G401.6 (cell line): ENCODE results near the gene PDE4DIP.
"Not testable (repeated sequence)": the region's sequence is repeated elsewhere in the genome, so short reads cannot be mapped to it uniquely, and the experiment has no call there.

Experiments
- FAIRE-seq: peaks from 2 replicates; lab custom pipeline; 2012; peaks lifted over from hg19 to GRCh38; lab: Jason Lieb, UNC

PDE4DIP gene

GRCh38 chr1:148874408-148875388 is 30.5 kb downstream of the PDE4DIP start:
- not testable (repeated sequence) for FAIRE-seq

- not testable (repeated sequence) for FAIRE-seq
Measured at GRCh38 chr1:148879812-148880416, 35.7 kb downstream of the PDE4DIP start.

- not testable (repeated sequence) for FAIRE-seq
Measured at GRCh38 chr1:148881261-148881660, 37.0 kb downstream of the PDE4DIP start.

- not testable (repeated sequence) for FAIRE-seq
Measured at GRCh38 chr1:148885219-148885618, 41.0 kb downstream of the PDE4DIP start.

GRCh38 chr1:148886293-148886692 is 42.1 kb downstream of the PDE4DIP start:
- not testable (repeated sequence) for FAIRE-seq

- not testable (repeated sequence) for FAIRE-seq
Measured at GRCh38 chr1:148888597-148888996, 44.4 kb downstream of the PDE4DIP start.

GRCh38 chr1:148889267-148890074 is 45.2 kb downstream of the PDE4DIP start:
- FAIRE-seq = not testable (repeated sequence)

GRCh38 chr1:148890075-148890568 is 45.9 kb downstream of the PDE4DIP start:
- FAIRE-seq = not testable (repeated sequence)

GRCh38 chr1:148894360-148895352 is 50.4 kb downstream of the PDE4DIP start:
- not testable (repeated sequence) for FAIRE-seq

GRCh38 chr1:148900026-148900425 is 55.8 kb downstream of the PDE4DIP start:
- not testable (repeated sequence) for FAIRE-seq

GRCh38 chr1:148900691-148901090 is 56.5 kb downstream of the PDE4DIP start:
- not testable (repeated sequence) for FAIRE-seq

- FAIRE-seq = not testable (repeated sequence)
Measured at GRCh38 chr1:148901150-148901952, 57.1 kb downstream of the PDE4DIP start.

GRCh38 chr1:148901953-148902341 is 57.7 kb downstream of the PDE4DIP start:
- not testable (repeated sequence) for FAIRE-seq

- not testable (repeated sequence) for FAIRE-seq
Measured at GRCh38 chr1:148909219-148909826, 65.1 kb downstream of the PDE4DIP start.

GRCh38 chr1:148911303-148911928 is 67.2 kb downstream of the PDE4DIP start:
- FAIRE-seq = not testable (repeated sequence)

GRCh38 chr1:148916222-148916621 is 72.0 kb downstream of the PDE4DIP start:
- FAIRE-seq = not testable (repeated sequence)

GRCh38 chr1:148916695-148917348 is 72.6 kb downstream of the PDE4DIP start:
- not testable (repeated sequence) for FAIRE-seq

GRCh38 chr1:148918836-148919447 is 74.7 kb downstream of the PDE4DIP start:
- FAIRE-seq = not testable (repeated sequence)
